Rectal smooth muscle tissue (tissue), 1 donor: ENCODE results near the gene ESYT3.
"Not testable (repeated sequence)": the region's sequence is repeated elsewhere in the genome, so short reads cannot be mapped to it uniquely, and the experiment has no call there.

Source experiments
- H3K27ac ChIP-seq: one replicate; pipeline ENCODE4 v1.7.0; 2013; ENCODE audit warnings: low read depth, low read length, inconsistent platforms
- H3K27me3 ChIP-seq: one replicate; pipeline ENCODE4 v1.7.0; 2013; ENCODE audit warnings: low read length; ENCODE audit not compliant: control insufficient read depth, insufficient read depth
- H3K36me3 ChIP-seq: one replicate; pipeline ENCODE4 v1.7.0; 2013; ENCODE audit warnings: low read length; ENCODE audit not compliant: control insufficient read depth, insufficient read depth
- H3K4me1 ChIP-seq: one replicate; pipeline ENCODE4 v1.7.0; 2013; ENCODE audit warnings: low read length; ENCODE audit not compliant: control insufficient read depth, insufficient read depth
- H3K4me3 ChIP-seq: one replicate; pipeline ENCODE4 v1.7.0; 2013; ENCODE audit warnings: low read length
- H3K9ac ChIP-seq: one replicate; pipeline ENCODE4 v1.7.0; 2013; ENCODE audit warnings: low read length

Gene ESYT3

GRCh38 chr3:138418601-138419206 lies 15.7 kb upstream of the ESYT3 start:
- H3K36me3 ChIP-seq = no peaks in the 10 kb centered on the region

GRCh38 chr3:138423316-138423715 lies 11.1 kb upstream of the ESYT3 start:
- no peak overlapping the region for H3K4me3 ChIP-seq
- no peaks in the 10 kb centered on the region for H3K27me3 ChIP-seq
- H3K36me3 ChIP-seq = no peaks in the 10 kb centered on the region
- H3K4me1 ChIP-seq = no peaks in the 10 kb centered on the region
- H3K27ac ChIP-seq = no peak overlapping the region
- H3K9ac ChIP-seq = no peak overlapping the region

More at GRCh38 chr3:138418601-138419206, 15.7 kb upstream of the ESYT3 start:
- Histone ChIP-seq H3K27me3 (no peaks in the 10 kb centered on the region), H3K9ac (no peak overlapping the region), H3K27ac (no peak overlapping the region), H3K4me3 (no peak overlapping the region), H3K4me1 (no peaks in the 10 kb centered on the region)

- Histone ChIP-seq H3K27me3 (no peaks in the 10 kb centered on the region), H3K9ac (no peak overlapping the region), H3K4me1 (no peaks in the 10 kb centered on the region), H3K4me3 (no peak overlapping the region), H3K27ac (no peak overlapping the region), H3K36me3 (no peaks in the 10 kb centered on the region)
Measured at GRCh38 chr3:138424323-138424722, 10.1 kb upstream of the ESYT3 start.

DNA sequence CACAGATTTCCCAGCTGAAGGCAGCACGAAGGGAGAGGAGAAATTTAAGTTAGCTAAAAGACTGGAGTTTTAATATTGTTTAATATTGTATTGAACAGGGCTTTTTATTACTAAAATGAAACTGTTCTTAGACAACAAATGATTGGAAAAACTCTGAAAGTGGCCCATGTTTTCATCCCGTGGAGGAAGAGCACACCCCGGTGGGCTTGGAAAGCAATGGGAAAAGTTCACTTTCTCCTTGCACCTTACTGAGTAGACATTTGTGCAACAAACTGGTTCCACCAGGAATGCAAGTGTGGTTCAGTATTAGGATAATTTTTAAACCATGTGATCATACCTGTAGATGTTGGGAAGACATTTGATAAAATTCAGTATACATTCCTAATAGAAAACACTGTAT lies 8.2 kb upstream of the ESYT3 start:
- Histone ChIP-seq H3K9ac (no peak overlapping the region), H3K4me1 (no peaks in the 10 kb centered on the region), H3K4me3 (no peak overlapping the region), H3K27ac (no peak overlapping the region), H3K36me3 (no peaks in the 10 kb centered on the region), H3K27me3 (no peaks in the 10 kb centered on the region)

DNA sequence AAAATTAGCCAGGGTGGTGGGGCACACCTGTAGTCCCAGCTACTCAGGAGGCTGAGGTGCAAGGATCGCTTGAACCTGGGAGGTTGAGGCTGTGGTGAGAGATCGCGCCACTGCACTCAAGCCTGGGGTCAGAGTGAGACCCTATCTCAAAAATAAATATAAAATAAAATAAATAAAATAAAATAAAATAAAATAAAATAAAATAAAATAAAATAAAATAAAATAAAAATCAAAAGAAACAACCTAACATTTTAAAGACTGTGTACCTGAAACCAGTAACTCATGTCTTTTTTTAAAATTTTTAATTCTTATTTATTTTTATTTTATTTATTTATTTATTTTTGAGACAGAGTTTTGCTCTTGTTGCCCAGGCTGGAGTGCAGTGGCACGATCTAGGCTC lies 7.7 kb upstream of the ESYT3 start:
- not testable (repeated sequence) for H3K4me3 ChIP-seq, H3K4me1 ChIP-seq, H3K27me3 ChIP-seq, H3K27ac ChIP-seq, H3K9ac ChIP-seq, H3K36me3 ChIP-seq

DNA sequence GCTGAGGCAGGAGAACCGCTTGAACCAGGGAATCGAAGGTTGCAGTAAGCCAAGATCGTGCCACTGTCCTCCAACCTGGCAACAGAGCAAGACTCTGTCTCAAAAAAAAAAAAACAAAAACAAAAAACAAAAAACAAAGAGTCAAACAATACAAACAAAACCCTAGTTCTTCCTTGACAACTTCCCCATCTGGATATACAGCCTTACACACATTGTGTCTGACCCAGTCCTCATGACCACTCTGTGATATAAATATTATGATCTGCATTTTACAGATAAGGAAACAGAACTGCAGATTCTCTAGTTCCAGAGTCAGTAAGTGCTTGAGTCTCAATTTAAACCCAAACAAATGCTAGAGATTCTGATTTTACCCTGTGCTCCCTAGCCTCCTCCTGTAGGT lies 4.8 kb upstream of the ESYT3 start:
- H3K4me3 ChIP-seq = no peak overlapping the region
- H3K27me3 ChIP-seq = no peaks in the 10 kb centered on the region
- no peaks in the 10 kb centered on the region for H3K36me3 ChIP-seq
- peaks cover 4% of the 10 kb centered on the region for H3K4me1 ChIP-seq
- H3K9ac ChIP-seq = no peak overlapping the region
- H3K27ac ChIP-seq = no peak overlapping the region

DNA sequence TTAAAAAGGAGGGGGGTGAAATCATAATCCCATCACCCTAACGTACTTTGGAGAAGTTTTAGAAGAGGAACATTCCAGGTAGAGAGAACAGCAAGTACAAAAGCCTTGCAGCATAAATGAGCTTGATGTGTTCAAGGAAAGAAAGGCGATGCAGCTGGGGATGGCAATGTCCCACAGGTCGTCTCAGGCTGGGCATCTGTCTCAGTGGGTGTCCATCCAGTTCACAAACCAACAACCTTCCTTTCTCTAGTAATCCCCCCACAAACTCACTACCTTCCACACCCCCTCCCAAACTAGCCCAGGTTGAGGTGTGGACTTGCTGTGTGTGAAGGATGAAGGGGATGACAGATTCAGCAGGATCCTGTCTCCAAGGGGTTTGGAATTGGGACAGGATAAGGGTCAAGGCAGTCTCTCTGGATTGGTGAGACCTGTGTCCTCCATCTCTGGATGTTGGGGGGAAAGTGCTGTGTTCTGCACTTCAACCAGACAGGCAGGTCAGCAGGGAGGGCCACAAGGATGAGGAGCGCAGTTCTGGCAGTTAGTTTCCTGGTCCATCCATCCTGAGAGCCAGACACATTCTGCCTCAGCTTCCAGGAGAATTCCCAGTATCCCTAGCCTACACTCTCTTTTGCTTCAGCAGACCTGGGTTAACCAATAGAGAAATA lies 1.7 kb upstream of the ESYT3 start:
- no peak overlapping the region for H3K27ac ChIP-seq
- H3K36me3 ChIP-seq = no peaks in the 10 kb centered on the region
- no peak overlapping the region for H3K9ac ChIP-seq
- H3K4me1 ChIP-seq = peaks cover 4% of the 10 kb centered on the region
- peaks cover 6% of the 10 kb centered on the region for H3K27me3 ChIP-seq
- no peak overlapping the region for H3K4me3 ChIP-seq

DNA sequence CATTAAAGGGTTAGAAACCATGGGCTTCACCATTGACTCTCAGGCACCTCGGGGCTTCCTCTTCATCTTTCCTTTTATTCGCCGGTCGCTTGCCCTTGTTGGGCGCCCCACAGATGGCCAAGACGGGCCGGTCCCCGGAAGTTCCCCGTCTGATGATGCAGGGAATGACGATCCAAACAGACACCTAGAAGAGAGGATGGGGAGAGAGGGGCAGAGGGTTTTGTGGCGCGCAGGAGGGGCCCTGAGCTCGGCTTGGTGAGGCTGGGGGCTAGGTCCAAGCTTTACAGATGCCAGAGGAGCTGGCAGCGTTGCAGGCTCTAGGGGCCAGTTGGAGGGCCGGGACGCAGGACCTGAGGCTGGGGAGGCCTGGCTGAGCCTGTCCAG lies 532 bp upstream of the ESYT3 start:
- H3K27ac ChIP-seq = no peak overlapping the region
- peak overlapping the region; percentile 45 for H3K4me3 ChIP-seq
- H3K27me3 ChIP-seq = peaks cover 6% of the 10 kb centered on the region
- H3K9ac ChIP-seq = no peak overlapping the region
- H3K4me1 ChIP-seq = peaks cover 4% of the 10 kb centered on the region
- H3K36me3 ChIP-seq = no peaks in the 10 kb centered on the region

DNA sequence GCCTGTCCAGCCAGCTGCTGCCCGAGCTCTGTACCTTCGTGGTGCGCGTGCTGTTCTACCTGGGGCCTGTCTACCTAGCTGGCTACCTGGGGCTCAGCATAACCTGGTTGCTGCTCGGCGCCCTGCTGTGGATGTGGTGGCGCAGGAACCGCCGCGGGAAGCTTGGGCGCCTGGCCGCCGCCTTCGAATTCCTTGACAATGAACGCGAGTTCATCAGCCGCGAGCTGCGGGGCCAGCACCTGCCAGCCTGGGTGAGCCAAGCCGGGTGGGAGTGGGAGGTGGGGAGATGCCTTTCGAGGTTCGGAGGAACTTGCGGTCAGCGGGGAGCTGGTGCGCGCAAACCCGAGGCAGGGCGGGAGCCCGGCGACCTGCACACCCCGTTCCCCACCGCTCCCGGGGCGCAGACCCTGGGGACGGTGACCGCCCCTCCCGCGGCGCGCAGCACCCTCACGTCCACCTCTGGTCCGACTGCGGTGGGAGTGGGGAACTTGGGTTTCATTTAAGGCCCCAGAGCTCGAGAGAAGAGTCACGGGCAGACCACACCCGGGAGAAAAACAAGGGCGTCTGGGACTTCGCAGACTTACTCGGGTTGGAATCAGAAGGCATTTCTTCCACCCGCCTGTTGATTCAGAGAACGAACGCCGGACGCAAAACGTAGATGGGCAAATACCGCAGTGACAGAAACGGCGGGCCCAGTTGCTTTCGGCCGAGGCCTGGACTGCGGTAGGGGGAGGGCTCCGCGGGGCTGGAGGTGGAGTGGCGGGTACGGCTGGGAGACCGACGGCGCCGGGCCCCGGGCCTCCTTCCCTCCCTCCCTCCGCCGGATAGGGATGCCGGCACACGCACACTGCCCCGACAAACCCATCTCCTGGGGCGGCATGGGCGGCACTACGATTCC lies 708 bp downstream of the ESYT3 start:
- Histone ChIP-seq H3K36me3 (no peaks in the 10 kb centered on the region), H3K27ac (peak overlapping the region; percentile 38), H3K4me1 (peaks cover 4% of the 10 kb centered on the region), H3K27me3 (peaks cover 6% of the 10 kb centered on the region), H3K9ac (no peak overlapping the region), H3K4me3 (peak overlapping the region; percentile 69)

DNA sequence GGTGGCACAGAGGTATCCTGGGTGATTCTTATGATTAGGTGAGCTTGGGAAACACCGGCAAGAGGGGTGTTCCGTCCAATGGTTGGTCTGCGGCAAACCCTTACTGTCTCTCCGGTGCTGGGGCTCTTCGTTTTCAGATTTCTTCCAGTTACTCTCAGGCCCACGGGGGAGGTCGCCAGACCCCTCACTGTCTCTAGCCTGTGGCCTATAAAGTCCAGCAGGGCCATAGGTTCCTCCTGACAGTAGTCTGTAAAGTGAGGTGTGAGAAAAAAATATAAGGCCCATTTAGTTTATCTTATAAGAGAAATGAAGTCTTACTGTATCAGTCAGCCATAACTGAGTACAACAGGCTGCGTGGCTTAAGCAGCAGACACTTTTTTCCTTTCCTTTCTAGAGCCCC lies 1.4 kb downstream of the ESYT3 start:
- no peak overlapping the region for H3K27ac ChIP-seq
- peaks cover 6% of the 10 kb centered on the region for H3K27me3 ChIP-seq
- H3K36me3 ChIP-seq = no peaks in the 10 kb centered on the region
- peaks cover 11% of the 10 kb centered on the region for H3K4me1 ChIP-seq
- H3K9ac ChIP-seq = no peak overlapping the region
- peak overlapping the region; percentile 69 for H3K4me3 ChIP-seq

GRCh38 chr3:138437281-138437680 lies 2.9 kb downstream of the ESYT3 start:
- Histone ChIP-seq H3K4me1 (peaks cover 12% of the 10 kb centered on the region), H3K36me3 (no peaks in the 10 kb centered on the region), H3K27ac (no peak overlapping the region), H3K9ac (no peak overlapping the region), H3K27me3 (peaks cover 6% of the 10 kb centered on the region), H3K4me3 (no peak overlapping the region)

GRCh38 chr3:138438896-138439295 lies 4.5 kb downstream of the ESYT3 start:
- H3K36me3 ChIP-seq = no peaks in the 10 kb centered on the region
- peaks cover 6% of the 10 kb centered on the region for H3K27me3 ChIP-seq
- no peak overlapping the region for H3K9ac ChIP-seq
- peaks cover 15% of the 10 kb centered on the region for H3K4me1 ChIP-seq
- no peak overlapping the region for H3K27ac ChIP-seq
- H3K4me3 ChIP-seq = no peak overlapping the region
